ENCODE results near the gene FRMD5.

Gene FRMD5

GRCh38 chr15:43919540-43920253 lies 275.4 kb downstream of the FRMD5 start:
- no peak for DNase-seq

- DNase-seq, result no peak
Observed at GRCh38 chr15:43918717-43919116, 276.4 kb downstream of the FRMD5 start.

GRCh38 chr15:43916326-43916660 lies 278.8 kb downstream of the FRMD5 start:
- DNase-seq, result no peak

GRCh38 chr15:43915631-43916325 lies 279.3 kb downstream of the FRMD5 start:
- DNase-seq, result no peak

GRCh38 chr15:43913941-43914340 lies 281.1 kb downstream of the FRMD5 start:
- DNase-seq, result no peak

GRCh38 chr15:43913026-43913780 lies 281.9 kb downstream of the FRMD5 start:
- DNase-seq, result no peak

- DNase-seq, result no peak
Observed at GRCh38 chr15:43912208-43912607, 282.9 kb downstream of the FRMD5 start.

- DNase-seq, result no peak
Observed at GRCh38 chr15:43911235-43911781, 283.8 kb downstream of the FRMD5 start.

GRCh38 chr15:43908516-43909050 lies 286.5 kb downstream of the FRMD5 start:
- no peak for DNase-seq

- DNase-seq, result no peak
Observed at GRCh38 chr15:43905755-43906154, 289.3 kb downstream of the FRMD5 start.

GRCh38 chr15:43903864-43904290 lies 291.2 kb downstream of the FRMD5 start:
- no peak for DNase-seq

- DNase-seq, result no peak
Observed at GRCh38 chr15:43901495-43901894, 293.6 kb downstream of the FRMD5 start.

- DNase-seq, result no peak
Observed at GRCh38 chr15:43900996-43901395, 294.1 kb downstream of the FRMD5 start.

- DNase-seq, result no peak
Observed at GRCh38 chr15:43899928-43900327, 295.1 kb downstream of the FRMD5 start.

- no peak for DNase-seq
Observed at GRCh38 chr15:43898891-43899290, 296.2 kb downstream of the FRMD5 start.

- DNase-seq, result no peak
Observed at GRCh38 chr15:43896543-43896942, 298.5 kb downstream of the FRMD5 start.

- DNase-seq, result no peak
Observed at GRCh38 chr15:43895586-43895985, 299.5 kb downstream of the FRMD5 start.

GRCh38 chr15:43893956-43894355 lies 301.1 kb downstream of the FRMD5 start:
- DNase-seq, result no peak

- DNase-seq, result no peak
Observed at GRCh38 chr15:43889042-43889441, 306.0 kb downstream of the FRMD5 start.

- DNase-seq, result no peak
Observed at GRCh38 chr15:43887901-43888300, 307.2 kb downstream of the FRMD5 start.

GRCh38 chr15:43886558-43886957 lies 308.5 kb downstream of the FRMD5 start:
- no peak for DNase-seq

GRCh38 chr15:43883571-43883970 lies 311.5 kb downstream of the FRMD5 start:
- DNase-seq, result no peak

- no peak for DNase-seq
Observed at GRCh38 chr15:43881944-43882343, 313.1 kb downstream of the FRMD5 start.

Measured in activated gamma-delta T cell (primary cell).